K562 (cell line): ENCODE data around the gene AP1M1. TPM values are rescaled to one million over a fixed set of nuclear protein-coding genes. Genes with fewer than 3 reads are reported as not detected.

Experiments
- ATAC-seq: fragments of 200-7000 bp; cut with Tn5 transposase; 3 replicates; pipeline ENCODE4 v1.9.1; 2020; ENCODE audit warnings: moderate library complexity
- BruUV-seq: library from RNA; stranded (reverse); fragments of 400-500 nt; replicated peaks from 2 replicates; lab custom pipeline; 2021; lab: Mats Ljungman, UMichigan
- CTCF ChIA-PET: fragments of 300-600 bp; formaldehyde crosslinking; extraction: SDS; loops from one replicate; lab custom pipeline; 2021; ENCODE audit warnings: low intra/inter-chr PET ratio; lab: Yijun Ruan, JAX
- POLR2A ChIA-PET: fragments of 300-600, 350-650 bp; sonication (Branson Sonifier 250); formaldehyde crosslinking; extraction: SDS; loops from one replicate; lab custom pipeline; 2021; ENCODE audit warnings: antibody characterized with exemption, inconsistent platforms; lab: Yijun Ruan, JAX
- DNase-seq, 4 experiments: peaks; one replicate each; pipeline versions ENCODE4 v3.0.0 to v3.0.0-alpha.2; 2011 to 2018; ENCODE audit warnings: low spot score in 3 of 4, mixed read lengths in 3 of 4; ENCODE audit errors: extremely low read depth in 1 of 4
- FAIRE-seq: peaks from 2 replicates; lab custom pipeline; 2011; peaks lifted over from hg19 to GRCh38; lab: Jason Lieb, UNC
- H2AFZ ChIP-seq: 2 replicates; pipeline ENCODE4 v1.6.0; 2011; ENCODE audit warnings: low read depth, low read length, control low read depth, inconsistent platforms
- H3K27ac ChIP-seq: fragments of 200-600 bp; 3 replicates; pipeline ENCODE4 v1.8.0; 2011; ENCODE audit warnings: low read depth, mild to moderate bottlenecking, control low read depth, inconsistent platforms, low read length, moderate library complexity, mixed read lengths; ENCODE audit errors: extremely low read depth
- H3K27me3 ChIP-seq, 2 experiments: fragments of 300-600 bp in 1 of 2; 2 replicates in 1 of 2; 3 replicates in 1 of 2; pipeline versions ENCODE4 v1.6.0 to v1.8.0; 2011; ENCODE audit warnings: inconsistent platforms in 2 of 2, low read length in 2 of 2, mild to moderate bottlenecking in 1 of 2, mixed read lengths in 1 of 2, moderate library complexity in 1 of 2; ENCODE audit not compliant: control insufficient read depth in 2 of 2, insufficient read depth in 2 of 2
- H3K36me3 ChIP-seq: fragments of 300-600 bp; 3 replicates; pipeline ENCODE4 v1.8.0; 2011; ENCODE audit warnings: mild to moderate bottlenecking, low read length, inconsistent platforms; ENCODE audit not compliant: control insufficient read depth, insufficient read depth
- H3K4me1 ChIP-seq, 2 experiments: fragments of 200-600 bp in 1 of 2; replicated peaks in 1 of 2; 2 replicates in 1 of 2; 3 replicates in 1 of 2; pipeline versions ENCODE4 v1.5.1 to v1.8.0; 2011; ENCODE audit warnings: inconsistent platforms in 2 of 2, low read length in 2 of 2, mild to moderate bottlenecking in 1 of 2, mixed read lengths in 1 of 2, moderate library complexity in 1 of 2; ENCODE audit not compliant: control insufficient read depth in 2 of 2, insufficient read depth in 2 of 2
- H3K4me2 ChIP-seq: 2 replicates; pipeline ENCODE4 v1.6.1; 2011; ENCODE audit warnings: low read length, control low read depth, inconsistent platforms, mixed read lengths; ENCODE audit not compliant: insufficient read depth
- H3K4me3 ChIP-seq: fragments of 200-600 bp; sonication (generic), shearing (Covaris generic); 2 replicates; pipeline ENCODE4 v1.5.1; 2016; ENCODE audit warnings: control low read depth, inconsistent platforms
- H3K79me2 ChIP-seq: fragments of 200-600 bp; 3 replicates; pipeline ENCODE4 v1.8.0; 2011; ENCODE audit warnings: low read length, inconsistent platforms; ENCODE audit not compliant: control insufficient read depth, insufficient read depth
- H3K9ac ChIP-seq, 2 experiments: 2 replicates each; pipeline versions ENCODE4 v1.6.0 to v1.6.1; 2011; ENCODE audit warnings: low read depth in 2 of 2, low read length in 2 of 2, control low read depth in 1 of 2, inconsistent platforms in 1 of 2, mild to moderate bottlenecking in 1 of 2, mixed read lengths in 1 of 2; ENCODE audit not compliant: insufficient read depth in 1 of 2
- H3K9me1 ChIP-seq: one replicate; pipeline ENCODE4 v1.6.0; 2011; ENCODE audit warnings: inconsistent platforms, mild to moderate bottlenecking, low read length, moderate library complexity; ENCODE audit not compliant: control insufficient read depth, insufficient read depth
- H3K9me3 ChIP-seq: replicated peaks from 2 replicates; pipeline ENCODE4 v1.5.1; 2011; ENCODE audit warnings: low read depth, low read length, inconsistent platforms; ENCODE audit not compliant: control insufficient read depth, insufficient read depth
- H4K20me1 ChIP-seq: replicated peaks from 2 replicates; pipeline ENCODE4 v1.6.1; 2011; ENCODE audit warnings: low read length, inconsistent platforms, mixed read lengths; ENCODE audit not compliant: control insufficient read depth, insufficient read depth
- DIDO1 ChIP-seq: fragments of 450-650 bp; IDR thresholded peaks from 2 replicates; pipeline ENCODE4 v1.6.1; 2016; ENCODE audit warnings: low read depth, missing biosample characterization, missing genetic modification characterization
- EP300 ChIP-seq: IDR thresholded peaks from 2 replicates; pipeline ENCODE4 v1.6.1; 2012; ENCODE audit warnings: low read length, improper control_type of control experiment
- ETS2 ChIP-seq: IDR thresholded peaks from 2 replicates; pipeline ENCODE4 v1.6.1; 2016; ENCODE audit warnings: borderline replicate concordance, missing genetic modification characterization, mild to moderate bottlenecking, moderate library complexity, missing compliant biosample characterization; ENCODE audit not compliant: poor library complexity, severe bottlenecking
- FOS ChIP-seq: IDR thresholded peaks from 3 replicates; pipeline ENCODE4 v1.6.1; 2011; ENCODE audit not compliant: insufficient read length; ENCODE audit errors: extremely low read depth
- HDAC1 ChIP-seq, 2 experiments: fragments of 450-650 bp; IDR thresholded peaks; 2 replicates each; pipeline ENCODE4 v1.6.1; 2016 to 2017; ENCODE audit warnings: inconsistent platforms in 1 of 2, mild to moderate bottlenecking in 1 of 2, moderate library complexity in 1 of 2
- LEF1 ChIP-seq: fragments of 450-650 bp; IDR thresholded peaks from 2 replicates; pipeline ENCODE4 v1.6.1; 2016; ENCODE audit warnings: mild to moderate bottlenecking
- MXI1 ChIP-seq: IDR thresholded peaks from 2 replicates; pipeline ENCODE4 v1.6.1; 2011; ENCODE audit warnings: low read depth, mild to moderate bottlenecking, improper control_type of control experiment, low read length
- NR0B1 ChIP-seq: fragments of 450-650 bp; IDR thresholded peaks from one replicate; pipeline ENCODE4 v1.6.1; 2018; ENCODE audit warnings: mild to moderate bottlenecking, moderate library complexity; ENCODE audit not compliant: partially characterized antibody
- PML ChIP-seq: IDR thresholded peaks from 2 replicates; pipeline ENCODE4 v1.6.1; 2012; ENCODE audit warnings: low read length, inconsistent platforms
- POU5F1 ChIP-seq: fragments of 150-350 bp; IDR thresholded peaks from 2 replicates; pipeline ENCODE4 v1.6.1; 2014; ENCODE audit warnings: borderline replicate concordance, low read length, low read depth, mild to moderate bottlenecking; ENCODE audit not compliant: partially characterized antibody
- PTTG1 ChIP-seq: fragments of 450-650 bp; IDR thresholded peaks from 2 replicates; pipeline ENCODE4 v1.6.1; 2016; ENCODE audit warnings: low read depth, mild to moderate bottlenecking, missing genetic modification characterization, missing compliant biosample characterization
- SRF ChIP-seq, 2 experiments: fragments of 250-450, 450-650 bp in 1 of 2; sonication (Bioruptor Pico) in 1 of 2; sonication (generic) in 1 of 2; formaldehyde crosslinking; IDR thresholded peaks; 2 replicates each; pipeline versions ENCODE4 v1.5.0 to v1.5.1; 2020 to 2022; ENCODE audit warnings: mild to moderate bottlenecking in 1 of 2, missing genetic modification reagents in 1 of 2
- SRSF9 ChIP-seq: fragments of 200-400 bp; formaldehyde crosslinking; IDR thresholded peaks from 2 replicates; pipeline ENCODE4 v1.6.1; 2017; ENCODE audit warnings: low read depth, low read length, borderline replicate concordance
- ZNF217 ChIP-seq: sonication (generic); formaldehyde crosslinking; IDR thresholded peaks from 2 replicates; pipeline ENCODE4 v1.8.0; 2022; ENCODE audit warnings: mild to moderate bottlenecking, missing genetic modification reagents
- ZNF24 ChIP-seq: fragments of 450-650 bp; IDR thresholded peaks from 2 replicates; pipeline ENCODE4 v1.6.1; 2016
- WGBS: fragments of 100-300 bp; shearing (Covaris generic); methylation state at CpG from one replicate; pipeline ENCODE4 v1.1.6; 2016; ENCODE audit warnings: low coverage, mixed read lengths; ENCODE audit not compliant: insufficient coverage; ENCODE audit errors: missing lambda C conversion rate; 5-methylcytosine and 5-hydroxymethylcytosine counted together
- in situ Hi-C: fragments of 300-500 bp; cut with MboI; formaldehyde crosslinking; loops from 4 replicates; pipeline ENCODE4 v1.15.0; 2018; ENCODE audit warnings: inconsistent platforms, mixed read lengths
- intact Hi-C: fragments of 100-400 bp; cut with micrococcal nuclease; formaldehyde crosslinking; loops from 2 replicates; pipeline ENCODE4 v1.14.2; 2022
- polyA plus RNA-seq, 8 experiments: library from polyadenylated mRNA; depleted of rRNA in 4 of 8; stranded (reverse) in 5 of 8; unstranded in 3 of 8; fragments of >200 nt; fragmentation: Nextera tagmentation in 2 of 8; fragmentation: Illumina TruSeq in 1 of 8; extraction: Ambion mirVana in 2 of 8; extraction: Trizol in 1 of 8; gene quantifications; 2 replicates each; pipeline versions ENCODE4 v1.2.1 to v1.2.3, GENCODE V29; 2011 to 2014; ENCODE audit warnings: inconsistent platforms in 1 of 8, missing spikeins in 1 of 8
- total RNA-seq, 7 experiments: library from RNA; depleted of rRNA in 6 of 7; stranded (reverse); fragments of >200 nt in 6 of 7; fragmentation: Illumina TruSeq in 2 of 7; extraction: Trizol in 2 of 7; gene quantifications; 2 replicates each; pipeline versions ENCODE4 v1.2.1 to v1.2.3, GENCODE V29; 2011 to 2021; ENCODE audit warnings: low replicate concordance in 1 of 7
- TF ChIP-seq, protein P1 (sequence below): fragments of 450-650 bp; formaldehyde crosslinking; IDR thresholded peaks from 2 replicates; pipeline ENCODE4 v1.4.0; 2022; ENCODE audit warnings: missing genetic modification characterization

Gene AP1M1
- total and polyA plus RNA-seq, 9 of the 15 experiments (the other 6 are each of a cell fraction or from before 2014, with no cell fraction given), result 0.87 to 56.2 (median 29.1) TPM

DNA sequence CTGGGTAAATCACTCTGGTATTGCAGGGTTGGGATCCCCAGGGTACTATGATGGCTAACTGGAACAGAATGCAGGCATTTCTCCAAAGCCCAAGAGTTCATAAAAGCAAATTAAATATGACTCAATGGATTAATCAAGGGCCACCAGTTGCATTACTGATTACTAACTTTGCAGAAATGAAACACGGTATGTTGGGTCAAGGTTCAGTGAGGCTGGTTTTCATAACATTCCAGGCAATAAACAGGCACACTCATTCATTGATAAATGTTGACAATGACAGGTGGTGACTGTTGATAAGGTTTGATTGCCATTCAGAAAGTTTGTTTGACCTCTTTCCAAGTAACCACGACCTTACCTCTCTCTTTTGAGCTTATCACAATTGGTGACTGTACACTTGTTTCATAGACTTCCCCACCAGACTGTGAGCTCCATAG, 506 bp upstream of the AP1M1 start:
- H3K4me2 ChIP-seq, result peak overlapping the region; percentile 86
- H2AFZ ChIP-seq, result peak overlapping the region; percentile 82
- intact Hi-C loops, result no loop called here
- peaks cover 15% of the 10 kb centered on the region for H3K79me2 ChIP-seq
- peaks cover 7% of the 10 kb centered on the region for H3K36me3 ChIP-seq
- peaks cover 18 to 25% of the 10 kb centered on the region in 2 experiments; a peak in 4 of 5 replicates for H3K4me1 ChIP-seq
- in situ Hi-C loops, result no loop called here
- peak overlapping the region; percentile 58 for H3K27ac ChIP-seq
- TSS peak; percentile 87 for BruUV-seq
- H3K27me3 ChIP-seq, result no peaks in the 10 kb centered on the region
- FAIRE-seq (no peak), ATAC-seq (no peak; the same call in 1 of the 3 replicates), DNase-seq (no peak)
- ChIA-PET CTCF (no interaction called here), POLR2A (interaction anchor here (0.6 to 1.8 kb wide), 4 partner anchors 10 to 173 kb away, joined by 3 to 15 read pairs (median 6); partner anchors contain the start of gene FAM32A)
- H3K9me1 ChIP-seq, result no peaks in the 10 kb centered on the region
- H4K20me1 ChIP-seq, result peaks cover 4% of the 10 kb centered on the region; the same call in 1 of the 2 replicates
- H3K9me3 ChIP-seq, result no peaks in the 10 kb centered on the region
- peak overlapping the region; percentile 78 for H3K4me3 ChIP-seq
- WGBS, result 0% methylated on average over 2 of the region's 2 CpGs
- peak overlapping the region; percentile 50 to 82; a peak in 2 of 4 replicates for H3K9ac ChIP-seq
- TF ChIP-seq HDAC1 (IDR thresholded peaks at IDR 0.05) (peak in 1 of 2 experiments; percentile 95; a peak in 3 of 4 replicates), ZNF24 (0 out of 2 replicates have a peak, but pooled peaks have one; percentile 24), PTTG1 (tag) (no peak), MXI1 (no peak), PML (peak; percentile 91), FOS (no peak), ZNF217 (CRISPR knock-in tag) (no peak), POU5F1 (no peak), NR0B1 (no peak), LEF1 (peak; percentile 87), ETS2 (no peak), DIDO1 (tag) (no peak), EP300 (peak; percentile 87), SRF (CRISPR knock-in tag; IDR thresholded peaks at IDR 0.05) (no peak), SRSF9 (no peak)
- TF ChIP-seq, protein P1, sequence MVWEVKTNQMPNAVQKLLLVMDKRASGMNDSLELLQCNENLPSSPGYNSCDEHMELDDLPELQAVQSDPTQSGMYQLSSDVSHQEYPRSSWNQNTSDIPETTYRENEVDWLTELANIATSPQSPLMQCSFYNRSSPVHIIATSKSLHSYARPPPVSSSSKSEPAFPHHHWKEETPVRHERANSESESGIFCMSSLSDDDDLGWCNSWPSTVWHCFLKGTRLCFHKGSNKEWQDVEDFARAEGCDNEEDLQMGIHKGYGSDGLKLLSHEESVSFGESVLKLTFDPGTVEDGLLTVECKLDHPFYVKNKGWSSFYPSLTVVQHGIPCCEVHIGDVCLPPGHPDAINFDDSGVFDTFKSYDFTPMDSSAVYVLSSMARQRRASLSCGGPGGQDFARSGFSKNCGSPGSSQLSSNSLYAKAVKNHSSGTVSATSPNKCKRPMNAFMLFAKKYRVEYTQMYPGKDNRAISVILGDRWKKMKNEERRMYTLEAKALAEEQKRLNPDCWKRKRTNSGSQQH (CRISPR knock-in tag), result no peak
